GM12801 (cell line): ENCODE measurements around the gene ACTG2.

ENCODE experiments used
- CTCF ChIP-seq: IDR thresholded peaks from one replicate; pipeline ENCODE4 v1.5.1; 2011; ENCODE audit warnings: control low read depth; ENCODE audit not compliant: insufficient read length; ENCODE audit errors: extremely low read depth

Gene ACTG2

GRCh38 chr2:73961823-73962615 is 69.2 kb downstream of the ACTG2 start:
- TF ChIP-seq CTCF = no peak

- no peak for TF ChIP-seq CTCF
Measured at GRCh38 chr2:73962798-73963197, 70.0 kb downstream of the ACTG2 start.

GRCh38 chr2:73963385-73964120 is 70.7 kb downstream of the ACTG2 start:
- TF ChIP-seq CTCF = no peak

- TF ChIP-seq CTCF = no peak
Measured at GRCh38 chr2:73964223-73964622, 71.4 kb downstream of the ACTG2 start.

DNA sequence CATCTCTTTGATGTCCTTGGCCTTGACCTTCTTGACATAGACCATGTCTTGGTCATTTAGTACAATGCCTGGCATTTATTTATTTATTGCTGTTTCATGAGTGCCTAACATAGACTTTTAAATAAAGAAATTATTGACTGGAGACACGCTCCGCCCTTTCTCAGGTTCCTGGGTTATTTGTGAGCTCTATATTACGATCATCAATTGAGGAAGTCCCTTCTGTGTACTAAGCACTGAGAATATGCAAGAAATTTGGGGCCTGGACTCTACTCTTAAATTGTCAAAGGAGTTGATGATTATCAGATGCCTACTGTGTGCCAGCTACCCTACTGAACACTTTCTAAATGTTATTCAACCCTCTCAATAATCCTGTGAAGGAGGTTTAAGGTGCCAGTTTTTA is 72.2 kb downstream of the ACTG2 start:
- TF ChIP-seq CTCF = no peak

DNA sequence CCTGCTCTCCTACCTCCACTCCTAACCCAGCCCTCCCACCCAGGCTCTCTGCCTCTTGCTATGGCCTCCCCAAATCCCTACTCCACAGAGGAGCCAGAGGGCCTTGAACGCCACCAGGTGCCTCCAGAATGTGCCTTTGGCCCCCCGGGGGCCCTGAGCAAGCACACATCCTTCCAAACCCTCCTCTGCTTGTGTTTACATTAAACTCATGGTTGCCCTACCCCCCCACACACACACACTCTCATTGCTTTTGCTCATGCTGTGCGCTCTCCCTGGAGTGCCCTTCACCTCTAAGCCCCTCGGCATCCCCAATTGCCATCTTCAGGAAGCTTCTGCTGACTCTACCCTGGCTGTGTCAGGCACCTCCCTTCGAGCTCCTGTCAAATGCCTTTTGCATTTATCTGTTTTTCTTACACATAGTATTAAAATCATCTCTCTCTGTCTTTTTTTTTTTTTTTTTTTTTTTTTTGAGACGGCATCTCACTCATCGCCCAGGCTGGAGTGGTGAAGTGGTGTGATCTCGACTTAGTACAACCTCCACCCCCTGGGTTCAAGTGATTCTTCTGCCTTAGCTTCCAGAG is 75.6 kb downstream of the ACTG2 start:
- no peak for TF ChIP-seq CTCF

DNA sequence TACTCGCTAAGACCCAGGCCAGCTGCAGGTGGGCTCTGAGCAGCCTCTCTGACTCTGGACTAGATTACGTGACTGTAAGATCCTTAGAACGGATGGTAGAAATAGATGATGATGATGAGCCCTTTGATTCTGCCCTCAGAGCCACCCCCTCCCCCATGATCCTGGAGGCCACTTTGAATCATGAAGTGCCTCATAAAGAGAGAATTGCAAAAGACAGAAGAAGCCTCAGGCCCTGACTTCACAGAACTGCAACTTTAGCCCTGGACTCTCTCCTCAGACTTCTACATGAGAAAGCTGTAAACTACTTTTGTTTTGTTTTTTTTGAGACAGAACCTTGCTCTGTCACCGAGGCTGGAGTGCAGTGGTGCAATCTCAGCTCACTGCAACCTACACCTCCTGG is 76.5 kb downstream of the ACTG2 start:
- no peak for TF ChIP-seq CTCF
